Temporal lobe (tissue), 1 donor: Measurements from ENCODE around the gene MYL10. TPM values are rescaled to one million over a fixed set of nuclear protein-coding genes. Genes with fewer than 3 reads are reported as not detected.

ENCODE experiments used
- total RNA-seq: library from RNA; depleted of rRNA; stranded (reverse); fragments of >200 nt; gene quantifications from one replicate; pipeline ENCODE4 v1.2.3, GENCODE V29; 2014

Gene MYL10
- total RNA-seq, 1 donor from 2014 or later = not detected

Other genes with a start within 250 kb of the MYL10 start
- gene CUX1, start 188.3 kb upstream of the MYL10 start, total RNA-seq = 28.8 TPM